ENCODE results near the gene TCF7L2.

The TCF7L2 gene

GRCh38 chr10:113004069-113004618 lies 54.1 kb downstream of the TCF7L2 start:
- Histone ChIP-seq H3K36me3 (ENCODE audit: low read length) (no peaks in the 10 kb centered on the region), H3K4me2 (ENCODE audit: low read depth, low read length, poor library complexity, severe bottlenecking) (no peak overlapping the region), H4K20me1 (ENCODE audit: low read depth, low read length) (no peaks in the 10 kb centered on the region), H3K79me2 (ENCODE audit: insufficient read depth, low read length) (no peaks in the 10 kb centered on the region), H3K27ac (ENCODE audit: low read depth, low read length) (no peak overlapping the region), H3F3A (ENCODE audit: insufficient read depth) (no peaks in the 10 kb centered on the region), H3K27me3 (ENCODE audit: low read length) (no peaks in the 10 kb centered on the region), H3K4me3 (ENCODE audit: insufficient read depth, low read length, poor library complexity, severe bottlenecking) (no peak overlapping the region), H3K9me2 (replicated peaks; ENCODE audit: insufficient read depth, low read length) (no peaks in the 10 kb centered on the region), H2AFZ (ENCODE audit: low read depth, low read length, severe bottlenecking) (no peak overlapping the region), H3K9ac (ENCODE audit: low read length) (no peak overlapping the region), H3K9me3 (ENCODE audit: insufficient read depth, low read length) (no peaks in the 10 kb centered on the region)
- TF ChIP-seq EZH2phosphoT487 (conservative IDR thresholded peaks at IDR 0.05; ENCODE audit: low read length) (no peak), CTCF (IDR thresholded peaks at IDR 0.05; ENCODE audit: insufficient read depth, low read length, poor library complexity, severe bottlenecking) (no peak)

- H3K4me2 ChIP-seq (ENCODE audit: low read depth, low read length, poor library complexity, severe bottlenecking) = no peak overlapping the region
- no peak overlapping the region for H3K27ac ChIP-seq (ENCODE audit: low read depth, low read length)
- H3K9ac ChIP-seq (ENCODE audit: low read length) = no peak overlapping the region
- H3K9me2 ChIP-seq (replicated peaks; ENCODE audit: insufficient read depth, low read length) = no peaks in the 10 kb centered on the region
- TF ChIP-seq EZH2phosphoT487 (conservative IDR thresholded peaks at IDR 0.05; ENCODE audit: low read length) = no peak
- TF ChIP-seq CTCF (IDR thresholded peaks at IDR 0.05; ENCODE audit: insufficient read depth, low read length, poor library complexity, severe bottlenecking) = no peak
- H4K20me1 ChIP-seq (ENCODE audit: low read depth, low read length) = no peaks in the 10 kb centered on the region
- no peaks in the 10 kb centered on the region for H3K9me3 ChIP-seq (ENCODE audit: insufficient read depth, low read length)
- no peak overlapping the region for H3K4me3 ChIP-seq (ENCODE audit: insufficient read depth, low read length, poor library complexity, severe bottlenecking)
- no peak overlapping the region for H2AFZ ChIP-seq (ENCODE audit: low read depth, low read length, severe bottlenecking)
- no peaks in the 10 kb centered on the region for H3K27me3 ChIP-seq (ENCODE audit: low read length)
- no peaks in the 10 kb centered on the region for H3K79me2 ChIP-seq (ENCODE audit: insufficient read depth, low read length)
- no peaks in the 10 kb centered on the region for H3F3A ChIP-seq (ENCODE audit: insufficient read depth)
- no peaks in the 10 kb centered on the region for H3K36me3 ChIP-seq (ENCODE audit: low read length)
Measured at GRCh38 chr10:113005380-113005779, 55.3 kb downstream of the TCF7L2 start.

GRCh38 chr10:113006656-113007342 lies 56.8 kb downstream of the TCF7L2 start:
- no peak for TF ChIP-seq EZH2phosphoT487 (conservative IDR thresholded peaks at IDR 0.05; ENCODE audit: low read length)
- TF ChIP-seq CTCF (IDR thresholded peaks at IDR 0.05; ENCODE audit: insufficient read depth, low read length, poor library complexity, severe bottlenecking) = no peak
- H3K4me2 ChIP-seq (ENCODE audit: low read depth, low read length, poor library complexity, severe bottlenecking) = no peak overlapping the region
- H3K9me2 ChIP-seq (replicated peaks; ENCODE audit: insufficient read depth, low read length) = no peaks in the 10 kb centered on the region
- no peak overlapping the region for H3K9ac ChIP-seq (ENCODE audit: low read length)
- no peaks in the 10 kb centered on the region for H4K20me1 ChIP-seq (ENCODE audit: low read depth, low read length)
- no peak overlapping the region for H3K27ac ChIP-seq (ENCODE audit: low read depth, low read length)
- H3K4me3 ChIP-seq (ENCODE audit: insufficient read depth, low read length, poor library complexity, severe bottlenecking) = no peak overlapping the region
- H3K27me3 ChIP-seq (ENCODE audit: low read length) = no peaks in the 10 kb centered on the region
- no peaks in the 10 kb centered on the region for H3F3A ChIP-seq (ENCODE audit: insufficient read depth)
- no peaks in the 10 kb centered on the region for H3K36me3 ChIP-seq (ENCODE audit: low read length)
- H2AFZ ChIP-seq (ENCODE audit: low read depth, low read length, severe bottlenecking) = no peak overlapping the region
- no peaks in the 10 kb centered on the region for H3K9me3 ChIP-seq (ENCODE audit: insufficient read depth, low read length)
- H3K79me2 ChIP-seq (ENCODE audit: insufficient read depth, low read length) = no peaks in the 10 kb centered on the region

Measured in SU-DHL-6 (cell line).